ENCODE data around the gene TICRR. TPM values are rescaled to one million over a fixed set of nuclear protein-coding genes. Genes with fewer than 3 reads are reported as not detected.

The TICRR gene
- total and polyA plus RNA-seq, 2 of the 8 experiments (the other 6 are each of a cell fraction or from before 2014, with no cell fraction given), result 13.1 to 34.8 TPM

DNA sequence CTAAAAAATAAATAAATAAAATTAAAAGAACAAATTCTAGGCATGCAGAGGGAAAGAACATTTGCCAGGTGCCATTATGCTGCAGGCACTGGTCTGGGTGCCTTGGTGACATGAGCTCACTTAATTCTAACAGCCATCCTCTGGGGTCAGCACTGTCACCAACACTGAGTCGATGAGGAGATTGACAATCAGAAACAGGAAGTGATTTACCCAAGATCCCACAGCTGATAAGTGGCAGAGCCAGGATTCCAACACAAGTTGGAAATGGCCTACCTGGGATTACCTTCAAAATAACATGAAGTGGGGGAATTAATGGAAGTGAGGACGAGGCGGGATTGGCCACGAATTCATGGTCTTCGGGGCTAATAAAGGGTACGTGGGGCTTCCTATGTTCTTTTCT, 100.3 kb downstream of the TICRR start (continued):
- TF ChIP-seq POLR2A (IDR thresholded peaks at IDR 0.05; ENCODE audit: control extremely low read depth in 1 of 2, low read depth in 2 of 2, low read length in 2 of 2) (no peak), SP1 (IDR thresholded peaks at IDR 0.05; ENCODE audit: low read depth, low read length) (no peak), CHD1 (IDR thresholded peaks at IDR 0.05; ENCODE audit: low read depth, low read length) (no peak), BRCA1 (IDR thresholded peaks at IDR 0.05; ENCODE audit: low read depth, low read length) (no peak), GABPA (IDR thresholded peaks at IDR 0.05; ENCODE audit: borderline replicate concordance, insufficient read depth, low read length) (no peak), TCF12 (IDR thresholded peaks at IDR 0.05; ENCODE audit: low read depth, low read length) (no peak), CBX5 (IDR thresholded peaks at IDR 0.05; ENCODE audit: low read depth, low read length) (no peak)
